SK-N-MC (cell line): ENCODE data around the gene USP33.
A peak's percentile ranks its signal among the peaks of the same experiment; 100 is the strongest.
"Not testable (repeated sequence)": the region's sequence is repeated elsewhere in the genome, so short reads cannot be mapped to it uniquely, and the experiment has no call there.

ENCODE experiments used
- DNase-seq: peaks from one replicate; pipeline ENCODE4 v3.0.0-alpha.2; 2011; ENCODE audit warnings: low read depth, low spot score
- H3K27ac ChIP-seq: fragments of 200-600 bp; sonication (generic); 2 replicates; pipeline ENCODE4 v1.5.1; 2016; ENCODE audit warnings: mixed run types
- H3K36me3 ChIP-seq: fragments of 200-600 bp; sonication (generic); 2 replicates; pipeline ENCODE4 v1.6.1; 2017; ENCODE audit warnings: antibody characterized with exemption, low read length, mixed read lengths; ENCODE audit not compliant: insufficient read depth
- H3K4me3 ChIP-seq: fragments of 200-600 bp; sonication (generic); 2 replicates; pipeline ENCODE4 v1.5.1; 2016
- H3K9ac ChIP-seq: fragments of 200-600 bp; sonication (generic); 2 replicates; pipeline ENCODE4 v1.8.0; 2017; ENCODE audit warnings: mixed run types, mixed read lengths; ENCODE audit not compliant: insufficient read length
- H3K9me3 ChIP-seq: fragments of 200-600 bp; sonication (generic); 2 replicates; pipeline ENCODE4 v1.6.1; 2017; ENCODE audit warnings: low read depth, mild to moderate bottlenecking, antibody characterized with exemption, low read length, moderate library complexity, mixed read lengths
- EZH2 ChIP-seq: fragments of 200-600 bp; sonication (generic); IDR thresholded peaks from one replicate; pipeline ENCODE4 v1.6.1; 2017; ENCODE audit warnings: antibody characterized with exemption
- FOXP2 ChIP-seq: optimal IDR thresholded peaks from 2 replicates; pipeline ENCODE3; 2011; ENCODE audit warnings: mild to moderate bottlenecking, moderate library complexity; ENCODE audit not compliant: insufficient read depth; ENCODE audit errors: extremely low read length, control extremely low read depth
- POLR2AphosphoS5 ChIP-seq: IDR thresholded peaks from 2 replicates; pipeline ENCODE4 v1.6.1; 2012; ENCODE audit warnings: mild to moderate bottlenecking, low read depth, low read length, borderline replicate concordance

Gene USP33

GRCh38 chr1:77781683-77782082 lies 22.0 kb upstream of the USP33 start:
- Histone ChIP-seq H3K9me3 (no peaks in the 10 kb centered on the region), H3K4me3 (peak overlapping the region; percentile 81; the same call in 1 of the 2 replicates), H3K27ac (peak overlapping the region; percentile 56; the same call in 1 of the 2 replicates), H3K36me3 (peaks cover 29% of the 10 kb centered on the region), H3K9ac (no peak overlapping the region)
- TF ChIP-seq FOXP2 (no peak), POLR2AphosphoS5 (no peak), EZH2 (no peak)
- no peak for DNase-seq

GRCh38 chr1:77779529-77780281 lies 20.1 kb upstream of the USP33 start, which contains the start of gene MIGA1:
TSS of gene MIGA1 (plus strand) at chr1:77779649. CDS start at chr1:77783253, 3,604 bp downstream.
- DNase-seq, result peak; percentile 77
- Histone ChIP-seq H3K9ac (peak within 1 kb of the TSS; percentile 61), H3K4me3 (peak within 1 kb of the TSS; percentile 81), H3K9me3 (no peaks in the 10 kb centered on the region), H3K27ac (peak within 1 kb of the TSS; percentile 61), H3K36me3 (peaks cover 12% of the 10 kb centered on the region)
- no peak for TF ChIP-seq FOXP2
- no peak for TF ChIP-seq EZH2
- peak; percentile 72; the same call in 1 of the 2 replicates for TF ChIP-seq POLR2AphosphoS5

- DNase-seq, result no peak
- TF ChIP-seq POLR2AphosphoS5 (no peak), FOXP2 (no peak), EZH2 (no peak)
These were observed 16.5 kb upstream of the USP33 start for GRCh38 chr1:77776007-77776700.

GRCh38 chr1:77768006-77768405 lies 8.4 kb upstream of the USP33 start:
- Histone ChIP-seq H3K36me3 (no peaks in the 10 kb centered on the region), H3K4me3 (no peak overlapping the region), H3K9me3 (no peaks in the 10 kb centered on the region), H3K9ac (no peak overlapping the region), H3K27ac (no peak overlapping the region)
- DNase-seq, result no peak
- TF ChIP-seq POLR2AphosphoS5 (no peak), FOXP2 (no peak), EZH2 (no peak)

More at GRCh38 chr1:77776007-77776700, 16.5 kb upstream of the USP33 start:
- no peak overlapping the region for H3K9ac ChIP-seq
- H3K36me3 ChIP-seq, result no peaks in the 10 kb centered on the region
- H3K9me3 ChIP-seq, result no peaks in the 10 kb centered on the region
- H3K27ac ChIP-seq, result peak overlapping the region; percentile 70
- no peak overlapping the region for H3K4me3 ChIP-seq

GRCh38 chr1:77762072-77762476 lies 2.4 kb upstream of the USP33 start:
- DNase-seq, result no peak
- Histone ChIP-seq H3K9ac (no peak overlapping the region), H3K27ac (no peak overlapping the region), H3K9me3 (no peaks in the 10 kb centered on the region), H3K36me3 (no peaks in the 10 kb centered on the region), H3K4me3 (no peak overlapping the region)
- TF ChIP-seq POLR2AphosphoS5 (no peak), FOXP2 (no peak), EZH2 (no peak)

- 0 out of 2 replicates have a peak overlapping the region, but pooled peaks have one; percentile 25 for H3K27ac ChIP-seq
- peak overlapping the region; percentile 99 for H3K4me3 ChIP-seq
- H3K9ac ChIP-seq, result peak overlapping the region; percentile 70
- no peak for DNase-seq
- no peaks in the 10 kb centered on the region for H3K36me3 ChIP-seq
- H3K9me3 ChIP-seq, result no peaks in the 10 kb centered on the region
- TF ChIP-seq FOXP2 (no peak), EZH2 (no peak), POLR2AphosphoS5 (no peak)
These were observed 2.0 kb downstream of the USP33 start for GRCh38 chr1:77757603-77758002.

- Histone ChIP-seq H3K27ac (no peak overlapping the region), H3K4me3 (peak overlapping the region; percentile 99), H3K9me3 (no peaks in the 10 kb centered on the region), H3K9ac (peak overlapping the region; percentile 70), H3K36me3 (no peaks in the 10 kb centered on the region)
- no peak for DNase-seq
- no peak for TF ChIP-seq POLR2AphosphoS5
- no peak for TF ChIP-seq EZH2
- no peak for TF ChIP-seq FOXP2
These were observed 2.5 kb downstream of the USP33 start for GRCh38 chr1:77757066-77757584.

GRCh38 chr1:77756052-77756754 lies 3.4 kb downstream of the USP33 start:
- H3K9ac ChIP-seq, result no peak overlapping the region
- TF ChIP-seq FOXP2 (no peak), EZH2 (no peak), POLR2AphosphoS5 (no peak)
- DNase-seq, result no peak
- 0 out of 2 replicates have a peak, but pooled peaks cover 6% of the 10 kb centered on the region for H3K36me3 ChIP-seq
- H3K9me3 ChIP-seq, result no peaks in the 10 kb centered on the region
- no peak overlapping the region for H3K4me3 ChIP-seq
- no peak overlapping the region; the same call in 1 of the 2 replicates for H3K27ac ChIP-seq

- H3K27ac ChIP-seq, H3K36me3 ChIP-seq, H3K9me3 ChIP-seq, DNase-seq, H3K9ac ChIP-seq, H3K4me3 ChIP-seq: not testable (repeated sequence)
These were observed 10.2 kb downstream of the USP33 start for GRCh38 chr1:77749489-77749888.
